Fibroblast of lung (primary cell): ENCODE measurements around the gene RYR2. TPM values are rescaled to one million over a fixed set of nuclear protein-coding genes. Genes with fewer than 3 reads are reported as not detected.

Source experiments
- DNase-seq, 2 donors: peaks; one replicate each; pipeline versions ENCODE4 v3.0.0 to v3.0.0-alpha.2; 2010; ENCODE audit warnings: low read depth in 2 of 2
- H2AFZ ChIP-seq: 2 replicates; pipeline ENCODE4 v1.5.1; 2012; ENCODE audit warnings: low read length, control low read depth, inconsistent platforms
- H3K27ac ChIP-seq: 2 replicates; pipeline ENCODE4 v1.5.1; 2011; ENCODE audit warnings: low read length, control low read depth; ENCODE audit not compliant: insufficient read depth
- H3K27me3 ChIP-seq: 2 replicates; pipeline ENCODE4 v1.5.1; 2011; ENCODE audit warnings: mild to moderate bottlenecking, low read length; ENCODE audit not compliant: control insufficient read depth, insufficient read depth
- H3K36me3 ChIP-seq: 2 replicates; pipeline ENCODE4 v1.5.1; 2011; ENCODE audit warnings: low read length; ENCODE audit not compliant: control insufficient read depth, insufficient read depth
- H3K4me1 ChIP-seq: 2 replicates; pipeline ENCODE4 v1.5.1; 2011; ENCODE audit warnings: low read length; ENCODE audit not compliant: control insufficient read depth, insufficient read depth; ENCODE audit errors: extremely low read depth
- H3K4me2 ChIP-seq: 2 replicates; pipeline ENCODE4 v1.5.1; 2011; ENCODE audit warnings: low read length, control low read depth; ENCODE audit not compliant: insufficient read depth; ENCODE audit errors: extremely low read depth
- H3K4me3 ChIP-seq, 4 experiments: fragments of 200-600 bp in 1 of 4; sonication (generic) in 1 of 4; replicated peaks in 1 of 4; 2 replicates each; pipeline ENCODE4 v1.5.1; 2011 to 2016; ENCODE audit warnings: low read length in 4 of 4, low read depth in 3 of 4, mild to moderate bottlenecking in 3 of 4, control low read depth in 2 of 4, inconsistent platforms in 1 of 4, mixed read lengths in 1 of 4; ENCODE audit not compliant: insufficient read depth in 1 of 4; ENCODE audit errors: control extremely low read depth in 1 of 4
- H3K79me2 ChIP-seq: 2 replicates; pipeline ENCODE4 v1.5.1; 2012; ENCODE audit warnings: mild to moderate bottlenecking, low read length, inconsistent platforms; ENCODE audit not compliant: control insufficient read depth, insufficient read depth
- H3K9ac ChIP-seq: 2 replicates; pipeline ENCODE4 v1.5.1; 2011; ENCODE audit warnings: mild to moderate bottlenecking, low read length, control low read depth; ENCODE audit not compliant: insufficient read depth
- H3K9me3 ChIP-seq: 2 replicates; pipeline ENCODE4 v1.5.1; 2012; ENCODE audit warnings: low read depth, low read length; ENCODE audit not compliant: control insufficient read depth, insufficient read depth
- H4K20me1 ChIP-seq: 2 replicates; pipeline ENCODE4 v1.5.1; 2011; ENCODE audit warnings: low read length; ENCODE audit not compliant: control insufficient read depth, insufficient read depth; ENCODE audit errors: extremely low read depth
- CTCF ChIP-seq, 2 donors: IDR thresholded peaks in 1 of 2; conservative IDR thresholded peaks in 1 of 2; 1 replicate in 1 of 2; 2 replicates in 1 of 2; pipeline ENCODE4 v1.5.1; 2011 to 2012; ENCODE audit warnings: low read length in 2 of 2, control low read depth in 1 of 2, inconsistent platforms in 1 of 2, low read depth in 1 of 2, mild to moderate bottlenecking in 1 of 2
- EZH2 ChIP-seq: IDR thresholded peaks from 2 replicates; pipeline ENCODE4 v1.5.1; 2012; ENCODE audit warnings: low read length, control low read depth, mild to moderate bottlenecking; ENCODE audit errors: missing control alignments
- polyA plus RNA-seq, 2 donors: library from polyadenylated mRNA; depleted of rRNA in 1 of 2; stranded (reverse) in 1 of 2; unstranded in 1 of 2; fragments of >200 nt; gene quantifications; 2 replicates each; pipeline ENCODE4 v1.2.1, GENCODE V29; 2011 to 2012; ENCODE audit warnings: missing spikeins in 1 of 2
- total RNA-seq: library from RNA; depleted of rRNA; stranded (reverse); fragments of >200 nt; gene quantifications from 2 replicates; pipeline ENCODE4 v1.2.1, GENCODE V29; 2014

The RYR2 gene
- total and polyA plus RNA-seq, 2 donors (not counting 1 experiment from before 2014, with no cell fraction given) = 0.06 to 0.17 TPM

GRCh38 chr1:237754627-237755026, 712.6 kb downstream of the RYR2 start:
- Histone ChIP-seq H3K36me3 (no peaks in the 10 kb centered on the region), H3K27ac (no peak overlapping the region), H2AFZ (no peak overlapping the region), H3K9ac (no peak overlapping the region), H3K4me1 (no peaks in the 10 kb centered on the region), H3K79me2 (no peaks in the 10 kb centered on the region), H3K4me3 (no peak overlapping the region), H3K9me3 (no peaks in the 10 kb centered on the region), H3K4me2 (no peak overlapping the region), H4K20me1 (no peaks in the 10 kb centered on the region), H3K27me3 (no peaks in the 10 kb centered on the region)
- no peak for DNase-seq
- TF ChIP-seq EZH2 (no peak), CTCF (conservative IDR thresholded peaks at IDR 0.05 in 1 of 2, IDR thresholded peaks at IDR 0.05 in 1 of 2; ENCODE audit: low read depth in 1 of 2, low read length in 2 of 2) (no peak)

GRCh38 chr1:237756304-237756967, 714.5 kb downstream of the RYR2 start:
- no peaks in the 10 kb centered on the region for H3K27me3 ChIP-seq
- no peak for TF ChIP-seq CTCF (conservative IDR thresholded peaks at IDR 0.05 in 1 of 2, IDR thresholded peaks at IDR 0.05 in 1 of 2; ENCODE audit: low read depth in 1 of 2, low read length in 2 of 2)
- TF ChIP-seq EZH2 = no peak

GRCh38 chr1:237759377-237759776, 717.4 kb downstream of the RYR2 start:
- no peaks in the 10 kb centered on the region for H4K20me1 ChIP-seq
- no peak overlapping the region for H3K4me3 ChIP-seq
- no peaks in the 10 kb centered on the region for H3K9me3 ChIP-seq
- H2AFZ ChIP-seq = no peak overlapping the region
- no peaks in the 10 kb centered on the region for H3K79me2 ChIP-seq
- no peak for DNase-seq
- H3K9ac ChIP-seq = no peak overlapping the region
- TF ChIP-seq CTCF (conservative IDR thresholded peaks at IDR 0.05 in 1 of 2, IDR thresholded peaks at IDR 0.05 in 1 of 2; ENCODE audit: low read depth in 1 of 2, low read length in 2 of 2) = no peak
- TF ChIP-seq EZH2 = no peak
- no peaks in the 10 kb centered on the region for H3K27me3 ChIP-seq
- H3K36me3 ChIP-seq = no peaks in the 10 kb centered on the region
- no peaks in the 10 kb centered on the region for H3K4me1 ChIP-seq
- H3K4me2 ChIP-seq = no peak overlapping the region
- H3K27ac ChIP-seq = no peak overlapping the region

More at GRCh38 chr1:237756304-237756967, 714.5 kb downstream of the RYR2 start:
- Histone ChIP-seq H3K4me2 (no peak overlapping the region), H3K4me3 (no peak overlapping the region), H3K27ac (no peak overlapping the region), H3K79me2 (no peaks in the 10 kb centered on the region), H4K20me1 (no peaks in the 10 kb centered on the region), H3K9me3 (no peaks in the 10 kb centered on the region), H2AFZ (no peak overlapping the region), H3K9ac (no peak overlapping the region), H3K4me1 (no peaks in the 10 kb centered on the region), H3K36me3 (no peaks in the 10 kb centered on the region)
- no peak for DNase-seq
